ENCODE measurements around the gene FAAP20.

FAAP20 gene

GRCh38 chr1:2231532-2232254 lies 37.1 kb upstream of the FAAP20 start:
- no peak for DNase-seq
- Histone ChIP-seq H3K9me3 (ENCODE audit: severe bottlenecking) (no peaks in the 10 kb centered on the region), H3K4me3 (ENCODE audit: low read depth, low read length) (no peak overlapping the region), H3K27me3 (ENCODE audit: insufficient read depth, low read depth, severe bottlenecking) (no peaks in the 10 kb centered on the region), H3K36me3 (peaks cover 32% of the 10 kb centered on the region), H3K27ac (no peak overlapping the region)
- TF ChIP-seq CTCF (IDR thresholded peaks at IDR 0.05; ENCODE audit: low read depth, low read length), result no peak

- Histone ChIP-seq H3K9me3 (ENCODE audit: severe bottlenecking) (no peaks in the 10 kb centered on the region), H3K27me3 (ENCODE audit: insufficient read depth, low read depth, severe bottlenecking) (no peaks in the 10 kb centered on the region), H3K36me3 (peaks cover 32% of the 10 kb centered on the region), H3K4me3 (ENCODE audit: low read depth, low read length) (peak overlapping the region; percentile 63), H3K27ac (no peak overlapping the region)
- no peak for DNase-seq
- TF ChIP-seq CTCF (IDR thresholded peaks at IDR 0.05; ENCODE audit: low read depth, low read length), result no peak
Measured at GRCh38 chr1:2230781-2231531, 36.4 kb upstream of the FAAP20 start.

GRCh38 chr1:2229911-2230731 lies 35.5 kb upstream of the FAAP20 start:
- Histone ChIP-seq H3K9me3 (ENCODE audit: severe bottlenecking) (no peaks in the 10 kb centered on the region), H3K36me3 (peaks cover 32% of the 10 kb centered on the region), H3K27ac (peak overlapping the region; percentile 32), H3K4me3 (ENCODE audit: low read depth, low read length) (peak overlapping the region; percentile 63), H3K27me3 (ENCODE audit: insufficient read depth, low read depth, severe bottlenecking) (no peaks in the 10 kb centered on the region)
- no peak for TF ChIP-seq CTCF (IDR thresholded peaks at IDR 0.05; ENCODE audit: low read depth, low read length)
- DNase-seq, result no peak

GRCh38 chr1:2229037-2229864 lies 34.7 kb upstream of the FAAP20 start:
- Histone ChIP-seq H3K27ac (peak overlapping the region; percentile 32), H3K4me3 (ENCODE audit: low read depth, low read length) (peak overlapping the region; percentile 63), H3K9me3 (ENCODE audit: severe bottlenecking) (no peaks in the 10 kb centered on the region), H3K36me3 (peaks cover 32% of the 10 kb centered on the region), H3K27me3 (ENCODE audit: insufficient read depth, low read depth, severe bottlenecking) (no peaks in the 10 kb centered on the region)
- no peak for DNase-seq
- TF ChIP-seq CTCF (IDR thresholded peaks at IDR 0.05; ENCODE audit: low read depth, low read length), result no peak

GRCh38 chr1:2228694-2229036 lies 34.1 kb upstream of the FAAP20 start:
- TF ChIP-seq CTCF (IDR thresholded peaks at IDR 0.05; ENCODE audit: low read depth, low read length), result no peak
- peak overlapping the region; percentile 32 for H3K27ac ChIP-seq

More at GRCh38 chr1:2228694-2229036, 34.1 kb upstream of the FAAP20 start:
- Histone ChIP-seq H3K27me3 (ENCODE audit: insufficient read depth, low read depth, severe bottlenecking) (no peaks in the 10 kb centered on the region), H3K36me3 (peaks cover 32% of the 10 kb centered on the region), H3K9me3 (ENCODE audit: severe bottlenecking) (no peaks in the 10 kb centered on the region), H3K4me3 (ENCODE audit: low read depth, low read length) (peak overlapping the region; percentile 63)
- DNase-seq, result no peak
